ENCODE measurements around the gene KLF11.

KLF11 gene

DNA sequence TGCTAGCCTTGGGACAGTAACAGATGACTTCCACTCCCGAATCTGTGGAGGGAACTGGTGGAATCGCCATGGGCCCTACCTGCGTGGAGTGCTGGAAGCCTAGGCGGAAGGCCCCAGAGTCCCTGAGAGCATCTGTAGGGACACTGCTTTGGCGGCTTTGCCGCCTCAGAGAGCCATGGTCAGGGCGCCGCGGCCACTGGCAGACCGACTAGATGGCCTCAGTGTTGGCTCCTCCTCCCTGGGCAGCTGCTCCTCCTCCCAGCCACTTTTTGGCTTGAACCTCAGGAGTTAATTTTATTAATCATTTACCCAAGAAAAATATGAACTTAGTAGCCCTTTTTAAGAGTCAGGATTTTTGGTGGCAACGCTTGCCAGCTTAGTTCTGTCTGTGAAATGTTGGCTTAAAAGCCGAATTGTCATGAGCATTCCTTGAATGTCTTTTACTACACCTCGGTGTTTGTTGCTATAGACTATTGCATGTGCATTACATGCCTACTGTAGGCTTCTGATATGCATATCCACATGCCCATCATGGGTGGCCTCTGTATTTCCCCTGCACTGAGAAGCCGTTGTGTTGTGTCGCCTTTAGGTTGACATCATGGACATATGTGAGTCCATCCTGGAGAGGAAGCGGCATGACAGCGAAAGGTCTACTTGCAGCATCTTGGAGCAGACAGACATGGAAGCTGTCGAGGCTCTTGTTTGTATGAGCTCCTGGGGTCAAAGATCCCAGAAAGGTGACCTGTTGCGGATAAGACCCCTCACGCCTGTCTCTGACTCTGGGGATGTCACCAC, 2.4 kb downstream of the KLF11 start:
- DNase-seq: no peak

DNA sequence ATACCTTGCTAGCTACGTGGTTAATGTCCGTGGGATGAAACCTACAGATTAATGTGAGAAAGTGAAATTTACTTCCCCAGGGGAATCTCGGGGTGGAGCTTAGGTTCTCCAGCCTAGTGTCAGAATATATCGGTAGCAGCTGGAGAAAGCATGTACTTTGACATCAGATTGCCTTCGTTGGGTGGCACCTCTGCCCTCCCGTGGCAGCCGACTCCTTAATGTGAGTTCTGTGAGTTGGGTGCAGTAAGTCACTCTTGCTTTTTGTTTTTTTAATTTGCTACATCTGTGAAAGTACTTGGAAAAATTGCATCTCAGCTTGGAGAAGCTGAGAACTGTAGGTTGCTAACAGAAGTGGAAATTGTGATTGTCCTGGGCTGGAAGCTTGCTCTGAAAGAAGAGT, 3.6 kb downstream of the KLF11 start:
- no peak for DNase-seq

DNA sequence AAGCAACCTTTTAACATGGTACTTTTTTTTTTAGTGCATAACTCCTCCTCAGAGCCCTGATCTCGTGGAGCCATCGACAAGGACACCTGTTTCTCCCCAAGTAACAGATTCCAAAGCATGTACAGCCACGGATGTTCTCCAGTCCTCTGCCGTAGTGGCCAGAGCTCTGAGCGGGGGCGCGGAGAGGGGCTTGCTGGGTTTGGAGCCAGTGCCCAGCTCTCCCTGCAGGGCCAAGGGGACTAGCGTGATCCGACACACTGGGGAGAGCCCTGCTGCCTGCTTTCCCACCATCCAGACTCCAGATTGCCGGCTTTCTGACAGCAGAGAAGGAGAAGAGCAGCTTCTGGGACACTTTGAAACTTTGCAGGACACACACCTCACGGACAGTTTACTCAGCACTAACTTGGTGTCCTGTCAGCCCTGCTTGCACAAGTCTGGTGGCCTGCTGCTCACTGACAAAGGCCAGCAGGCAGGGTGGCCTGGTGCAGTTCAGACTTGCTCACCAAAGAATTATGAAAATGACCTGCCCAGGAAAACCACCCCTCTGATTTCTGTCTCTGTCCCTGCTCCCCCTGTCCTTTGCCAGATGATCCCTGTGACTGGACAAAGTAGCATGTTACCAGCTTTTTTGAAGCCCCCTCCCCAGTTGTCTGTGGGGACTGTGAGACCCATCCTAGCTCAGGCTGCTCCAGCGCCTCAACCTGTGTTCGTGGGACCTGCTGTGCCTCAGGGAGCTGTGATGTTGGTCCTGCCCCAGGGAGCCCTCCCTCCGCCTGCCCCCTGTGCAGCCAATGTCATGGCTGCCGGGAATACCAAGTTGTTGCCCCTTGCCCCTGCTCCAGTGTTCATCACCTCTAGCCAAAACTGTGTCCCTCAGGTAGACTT, 4.5 kb downstream of the KLF11 start:
- DNase-seq: no peak

DNA sequence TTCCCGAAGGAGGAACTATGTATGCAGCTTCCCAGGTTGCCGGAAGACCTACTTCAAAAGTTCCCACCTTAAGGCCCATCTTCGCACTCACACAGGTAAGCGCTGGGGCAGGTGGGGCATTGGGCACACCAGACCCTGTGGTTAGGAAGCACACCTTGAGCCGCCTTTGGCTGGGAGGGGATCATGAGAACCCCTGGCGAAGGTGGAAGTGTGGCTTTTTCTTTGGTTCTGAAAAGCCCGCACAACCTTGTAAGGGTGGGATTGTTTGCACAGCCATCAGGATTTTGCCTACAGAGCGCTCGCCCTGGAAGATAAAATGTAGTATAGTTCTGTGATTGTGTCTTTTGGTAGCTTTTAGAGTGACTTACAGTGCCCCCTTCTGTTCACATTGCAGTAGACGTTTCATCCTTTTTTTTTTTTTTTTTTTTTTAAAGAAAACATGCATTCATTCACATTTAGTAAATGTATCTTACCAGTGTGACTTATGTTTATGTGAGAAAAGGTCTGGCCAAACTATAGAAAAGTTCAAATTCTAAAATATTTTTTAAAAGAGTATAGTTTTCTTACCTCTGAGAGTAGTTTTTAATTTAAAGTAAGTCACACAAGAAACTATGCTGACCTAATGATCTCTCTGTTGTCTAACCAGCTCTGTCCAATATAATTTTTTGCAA, 5.3 kb downstream of the KLF11 start:
- DNase-seq: no peak

DNA sequence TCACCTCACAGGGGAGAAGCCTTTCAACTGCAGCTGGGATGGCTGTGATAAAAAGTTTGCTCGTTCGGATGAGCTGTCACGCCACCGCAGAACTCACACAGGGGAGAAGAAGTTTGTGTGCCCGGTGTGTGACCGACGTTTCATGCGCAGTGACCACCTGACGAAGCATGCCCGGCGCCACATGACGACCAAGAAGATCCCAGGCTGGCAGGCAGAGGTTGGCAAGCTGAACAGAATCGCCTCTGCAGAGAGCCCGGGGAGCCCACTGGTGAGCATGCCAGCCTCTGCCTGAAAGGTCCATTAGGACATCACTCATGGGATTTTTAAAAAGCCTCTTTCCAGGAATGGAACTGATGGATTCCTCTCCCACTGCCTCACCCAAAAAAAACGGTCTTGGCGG, 8.9 kb downstream of the KLF11 start:
- no peak for DNase-seq

- no peak for DNase-seq
Measured at GRCh38 chr2:10053351-10053750, 10.0 kb downstream of the KLF11 start.

DNA sequence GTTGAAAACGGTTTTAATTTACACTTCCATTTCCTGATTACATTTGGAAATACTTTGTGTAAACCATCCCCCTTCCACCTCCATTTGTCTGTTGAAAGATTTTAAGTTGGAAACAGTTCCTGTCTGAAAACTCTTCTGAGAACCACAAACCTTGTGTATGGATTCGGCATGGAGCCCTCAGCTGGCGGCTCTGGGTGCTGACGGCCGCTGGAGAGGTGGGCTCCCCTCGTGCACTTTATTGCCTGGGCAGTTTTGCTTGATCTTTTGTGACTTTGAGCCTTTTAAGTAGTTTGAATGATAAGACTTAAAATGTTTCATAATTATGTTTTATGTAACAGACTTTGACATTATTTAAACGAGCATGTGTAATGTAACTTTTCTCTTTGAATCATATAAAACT, 11.1 kb downstream of the KLF11 start:
- DNase-seq: no peak

DNA sequence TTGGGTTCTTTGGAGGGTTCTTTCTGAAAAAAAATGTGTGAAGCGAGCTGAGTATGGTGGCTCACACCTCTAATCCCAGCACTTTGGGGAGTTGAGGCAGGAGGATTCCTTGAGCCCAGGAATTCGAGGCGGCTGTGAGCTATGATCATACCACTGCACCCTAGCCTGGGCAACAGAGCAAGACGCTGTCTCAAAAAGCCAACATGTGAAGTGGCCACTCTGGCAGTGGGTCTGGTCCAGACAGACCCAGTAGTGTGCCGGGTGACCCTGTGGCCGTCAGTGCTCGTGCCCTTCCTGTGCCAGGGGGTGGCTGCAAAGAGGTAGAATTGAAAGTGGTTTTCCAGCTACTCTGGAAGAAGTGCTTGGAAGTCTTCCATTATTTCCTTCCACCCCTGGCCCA, 11.6 kb downstream of the KLF11 start:
- no peak for DNase-seq

DNA sequence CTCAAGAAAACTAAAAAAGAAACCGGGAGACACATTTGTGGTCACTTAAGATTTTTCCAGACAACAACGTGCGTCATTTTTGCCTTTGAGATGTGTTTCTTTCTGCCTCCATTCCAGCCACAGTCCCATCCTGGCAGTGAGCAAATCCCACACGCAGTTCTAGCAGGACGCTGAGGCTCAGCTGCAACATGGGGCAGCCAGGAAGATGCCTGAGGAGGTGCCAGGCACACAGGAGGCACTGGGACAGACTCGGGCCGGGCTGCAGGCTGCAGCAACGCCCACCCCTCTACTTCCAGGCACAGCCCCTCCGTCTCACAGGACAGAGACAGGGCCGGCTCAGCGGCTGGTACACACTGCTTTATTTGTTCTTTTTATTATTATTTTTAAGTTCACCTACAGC, 13.1 kb downstream of the KLF11 start:
- no peak for DNase-seq

- no peak for DNase-seq
Measured at GRCh38 chr2:10057231-10058107, 14.1 kb downstream of the KLF11 start.

GRCh38 chr2:10058251-10059015, 15.1 kb downstream of the KLF11 start:
- no peak for DNase-seq

- no peak for DNase-seq
Measured at GRCh38 chr2:10059016-10059351, 15.6 kb downstream of the KLF11 start.

- DNase-seq: no peak
Measured at GRCh38 chr2:10059552-10060335, 16.4 kb downstream of the KLF11 start.

DNA sequence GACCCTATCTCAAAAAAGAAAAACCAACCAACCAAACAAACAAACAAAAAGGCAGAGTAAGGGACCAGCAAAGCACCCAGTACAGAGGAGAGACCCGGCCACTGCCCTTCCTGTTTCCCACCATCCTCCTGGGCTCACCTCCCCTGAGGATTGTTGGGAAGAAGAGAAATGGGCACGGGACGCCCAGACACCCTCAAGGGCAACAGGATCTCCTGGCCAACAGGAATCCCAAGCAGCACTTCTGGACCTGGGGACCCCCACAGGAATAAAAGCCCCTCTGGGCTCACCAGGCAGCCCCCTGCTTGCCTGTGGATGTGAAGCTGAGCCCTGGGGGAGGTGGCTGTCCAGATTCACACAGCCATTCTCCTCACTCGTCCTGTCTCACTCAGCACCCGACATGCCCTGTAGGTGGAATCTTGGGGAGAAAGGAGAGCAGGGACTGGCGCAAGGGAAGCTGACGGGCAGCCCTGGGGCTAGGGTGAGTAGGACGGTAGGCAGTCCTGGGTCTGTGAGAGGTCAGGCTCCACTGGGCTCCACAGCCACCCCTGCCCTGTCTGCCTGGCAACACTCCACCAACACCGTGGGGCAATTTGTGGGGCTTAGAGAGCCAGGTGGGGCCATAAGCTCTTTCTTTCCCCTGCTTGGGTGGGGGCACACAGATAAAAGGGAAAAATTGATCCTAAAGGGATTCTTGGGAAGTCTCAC, 18.0 kb downstream of the KLF11 start:
- no peak for DNase-seq

- DNase-seq: no peak
Measured at GRCh38 chr2:10062931-10063365, 19.6 kb downstream of the KLF11 start.

GRCh38 chr2:10063566-10063965, 20.2 kb downstream of the KLF11 start:
- DNase-seq: no peak

- no peak for DNase-seq
Measured at GRCh38 chr2:10064932-10065772, 21.8 kb downstream of the KLF11 start.

DNA sequence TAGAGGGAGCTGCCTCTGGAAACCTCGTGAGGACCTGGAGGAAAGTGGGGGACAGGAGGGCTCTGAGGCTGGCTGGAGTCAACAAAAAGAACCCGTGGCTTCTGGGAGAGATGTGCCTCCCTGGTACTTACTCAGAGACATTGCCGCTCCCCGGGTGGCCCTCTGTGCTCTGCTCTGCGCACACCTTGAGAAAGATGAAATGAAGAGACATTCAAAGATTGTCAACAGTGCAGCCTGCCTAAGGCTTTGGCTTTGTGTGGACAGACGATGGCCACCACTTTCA, 22.4 kb downstream of the KLF11 start:
- no peak for DNase-seq

DNA sequence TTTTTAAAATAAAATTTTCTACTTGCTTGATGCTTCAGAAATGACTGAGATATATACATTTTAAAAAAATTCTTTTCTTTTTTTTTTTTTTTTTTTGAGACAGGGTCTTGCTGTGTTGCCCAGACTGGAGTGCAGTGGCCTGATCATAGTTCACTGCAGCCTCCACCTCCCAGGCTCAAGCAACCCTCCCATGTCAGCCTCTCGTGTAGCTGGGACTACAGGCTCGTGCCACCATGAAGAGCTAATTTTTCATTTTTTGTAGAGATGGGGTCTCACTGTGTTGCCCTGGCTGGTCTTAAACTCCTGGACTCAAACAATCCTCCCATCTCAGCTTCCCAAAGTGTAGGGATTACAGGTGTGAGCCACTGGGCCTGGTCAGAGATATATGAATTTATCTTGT, 24.0 kb downstream of the KLF11 start:
- no peak for DNase-seq

DNA sequence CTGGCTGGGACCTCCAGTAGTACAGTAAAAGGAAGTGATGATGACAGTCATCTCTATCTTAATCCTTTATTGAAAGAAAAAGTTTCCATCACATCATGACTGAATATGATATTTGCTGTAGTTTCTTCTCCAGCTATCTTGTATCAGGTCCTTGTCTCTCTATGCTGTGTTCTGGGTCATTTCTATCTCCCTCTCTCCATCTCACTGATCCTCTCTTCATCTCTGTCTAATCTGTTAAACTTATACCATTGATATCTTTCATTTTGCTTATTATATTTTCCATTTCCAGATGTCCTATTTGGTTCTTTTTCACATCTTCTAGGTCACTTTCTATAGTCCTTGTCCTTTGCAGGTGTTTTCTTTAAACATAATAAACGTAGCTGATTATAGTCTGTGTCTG, 24.5 kb downstream of the KLF11 start:
- DNase-seq: no peak
